ENCODE measurements around the gene NUDCD3. TPM values are rescaled to one million over a fixed set of nuclear protein-coding genes. Genes with fewer than 3 reads are reported as not detected.
"Not testable (repeated sequence)": the region's sequence is repeated elsewhere in the genome, so short reads cannot be mapped to it uniquely, and the experiment has no call there.

The NUDCD3 gene
- total RNA-seq, 4 donors from 2014 or later: 28.5 to 115 (median 52.6) TPM

- H3K4me3 ChIP-seq: no peak overlapping the region
- no peaks in the 10 kb centered on the region for H3K27me3 ChIP-seq
- no peak overlapping the region for H3K27ac ChIP-seq
- TF ChIP-seq CTCF (IDR thresholded peaks at IDR 0.05): no peak
- TF ChIP-seq POLR2A (IDR thresholded peaks at IDR 0.05): no peak
- H3K4me1 ChIP-seq: no peaks in the 10 kb centered on the region
- no peak for DNase-seq
- H3K9me3 ChIP-seq: no peaks in the 10 kb centered on the region
- no peaks in the 10 kb centered on the region for H3K36me3 ChIP-seq
- intact Hi-C loops (cut with DNase I; ENCODE audit: low total_unique reads): no loop called here
These were observed 59.3 kb downstream of the NUDCD3 start for GRCh38 chr7:44431091-44431608.

- Histone ChIP-seq H3K4me3 (no peak overlapping the region), H3K27ac (no peak overlapping the region), H3K4me1 (no peaks in the 10 kb centered on the region), H3K36me3 (no peaks in the 10 kb centered on the region), H3K27me3 (no peaks in the 10 kb centered on the region), H3K9me3 (no peaks in the 10 kb centered on the region)
- no peak for DNase-seq
- intact Hi-C loops (cut with DNase I; ENCODE audit: low total_unique reads): no loop called here
- TF ChIP-seq CTCF (IDR thresholded peaks at IDR 0.05) (no peak), POLR2A (IDR thresholded peaks at IDR 0.05) (no peak)
These were observed 60.4 kb downstream of the NUDCD3 start for GRCh38 chr7:44430054-44430453.

GRCh38 chr7:44424762-44425161 is 65.7 kb downstream of the NUDCD3 start:
- H3K27me3 ChIP-seq; intact Hi-C loops (cut with DNase I; ENCODE audit: low total_unique reads); DNase-seq; H3K4me1 ChIP-seq; H3K9me3 ChIP-seq; H3K4me3 ChIP-seq; H3K36me3 ChIP-seq; H3K27ac ChIP-seq: not testable (repeated sequence)

- H3K4me3 ChIP-seq: no peak overlapping the region
- H3K4me1 ChIP-seq: no peaks in the 10 kb centered on the region
- H3K27ac ChIP-seq: no peak overlapping the region
- no peaks in the 10 kb centered on the region for H3K9me3 ChIP-seq
- intact Hi-C loops (cut with DNase I; ENCODE audit: low total_unique reads): no loop called here
- no peaks in the 10 kb centered on the region for H3K27me3 ChIP-seq
- H3K36me3 ChIP-seq: no peaks in the 10 kb centered on the region
- no peak for DNase-seq
- no peak for TF ChIP-seq POLR2A (IDR thresholded peaks at IDR 0.05)
- TF ChIP-seq CTCF (IDR thresholded peaks at IDR 0.05): no peak
These were observed 73.5 kb downstream of the NUDCD3 start for GRCh38 chr7:44416941-44417340.

- intact Hi-C loops (cut with DNase I; ENCODE audit: low total_unique reads): no loop called here
- H3K27ac ChIP-seq: no peak overlapping the region
These were observed 74.9 kb downstream of the NUDCD3 start for GRCh38 chr7:44415510-44415909.

More at GRCh38 chr7:44415510-44415909, 74.9 kb downstream of the NUDCD3 start:
- no peak for TF ChIP-seq CTCF (IDR thresholded peaks at IDR 0.05)
- TF ChIP-seq POLR2A (IDR thresholded peaks at IDR 0.05): no peak
- Histone ChIP-seq H3K9me3 (no peaks in the 10 kb centered on the region), H3K4me1 (no peaks in the 10 kb centered on the region), H3K4me3 (no peak overlapping the region), H3K36me3 (no peaks in the 10 kb centered on the region), H3K27me3 (no peaks in the 10 kb centered on the region)
- no peak for DNase-seq

Data from uterus (tissue), 4 donors.